Neutrophil (primary cell): ENCODE results near the gene CSF2RB.

ENCODE experiments used
- H3K27ac ChIP-seq: fragments of 200-600 bp; sonication (generic); 2 replicates; pipeline ENCODE4 v1.5.1; 2016; ENCODE audit warnings: mild to moderate bottlenecking, moderate library complexity
- H3K27me3 ChIP-seq: fragments of 200-600 bp; sonication (generic); 2 replicates; pipeline ENCODE4 v1.6.0; 2016; ENCODE audit warnings: mild to moderate bottlenecking
- H3K36me3 ChIP-seq: fragments of 200-600 bp; sonication (generic); 2 replicates; pipeline ENCODE4 v1.5.1; 2017
- H3K4me1 ChIP-seq, 2 experiments: fragments of 200-600 bp in 1 of 2; sonication (generic) in 1 of 2; 1 replicate in 1 of 2; 2 replicates in 1 of 2; pipeline versions ENCODE4 v1.5.1 to v1.6.1; 2013 to 2016; ENCODE audit warnings: low read depth in 1 of 2, low read length in 1 of 2, mild to moderate bottlenecking in 1 of 2, moderate library complexity in 1 of 2; ENCODE audit not compliant: control insufficient read depth in 1 of 2, insufficient read depth in 1 of 2
- H3K4me3 ChIP-seq, 2 experiments: fragments of 200-600 bp in 1 of 2; sonication (generic) in 1 of 2; 1 replicate in 1 of 2; 2 replicates in 1 of 2; pipeline ENCODE4 v1.5.1; 2013 to 2016; ENCODE audit warnings: low read depth in 1 of 2, low read length in 1 of 2, mild to moderate bottlenecking in 1 of 2, moderate library complexity in 1 of 2
- H3K9me3 ChIP-seq: fragments of 200-600 bp; sonication (generic); 2 replicates; pipeline ENCODE4 v1.5.1; 2016
- CTCF ChIP-seq: fragments of 200-600 bp; sonication (generic); IDR thresholded peaks from 2 replicates; pipeline ENCODE4 v1.5.1; 2016; ENCODE audit warnings: antibody characterized with exemption

Gene CSF2RB

GRCh38 chr22:36929621-36930020, 16.2 kb downstream of the CSF2RB start:
- Histone ChIP-seq H3K27me3 (no peaks in the 10 kb centered on the region), H3K27ac (peak overlapping the region; percentile 50), H3K4me1 (peaks cover 8 to 23% of the 10 kb centered on the region in 2 experiments), H3K9me3 (no peaks in the 10 kb centered on the region), H3K36me3 (peaks cover 100% of the 10 kb centered on the region), H3K4me3 (no peak overlapping the region)
- no peak for TF ChIP-seq CTCF

- Histone ChIP-seq H3K4me1 (peaks cover 15 to 24% of the 10 kb centered on the region in 2 experiments), H3K27ac (peak overlapping the region; percentile 50), H3K4me3 (no peak overlapping the region), H3K36me3 (peaks cover 100% of the 10 kb centered on the region), H3K27me3 (no peaks in the 10 kb centered on the region), H3K9me3 (no peaks in the 10 kb centered on the region)
- no peak for TF ChIP-seq CTCF
Observed at GRCh38 chr22:36930041-36930935, 16.9 kb downstream of the CSF2RB start.

DNA sequence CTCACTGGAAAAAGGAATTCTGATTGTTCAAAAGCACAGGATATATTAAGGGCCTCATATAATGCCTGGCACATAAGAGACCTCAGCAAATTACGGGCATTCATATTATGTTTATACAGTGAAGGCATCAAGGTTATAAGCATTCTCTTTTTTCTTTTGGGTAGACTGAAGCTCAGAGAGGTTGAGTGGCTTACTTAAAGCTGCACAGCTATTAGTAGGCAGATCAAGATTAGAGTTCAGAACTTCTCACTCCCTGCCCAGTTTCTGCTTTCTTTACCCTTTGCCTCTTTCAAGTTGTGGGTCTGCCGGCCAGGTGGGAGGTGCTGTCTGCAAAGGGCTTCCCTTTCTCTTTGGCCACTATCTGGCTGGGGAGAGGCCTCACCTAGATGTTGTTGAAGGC, 18.0 kb downstream of the CSF2RB start:
- no peak overlapping the region for H3K4me3 ChIP-seq
- no peak for TF ChIP-seq CTCF
- H3K9me3 ChIP-seq, result no peaks in the 10 kb centered on the region
- H3K4me1 ChIP-seq, result peaks cover 20 to 24% of the 10 kb centered on the region in 2 experiments
- H3K36me3 ChIP-seq, result peaks cover 100% of the 10 kb centered on the region
- peak overlapping the region; percentile 50 for H3K27ac ChIP-seq
- no peaks in the 10 kb centered on the region for H3K27me3 ChIP-seq

GRCh38 chr22:36933629-36934417, 20.4 kb downstream of the CSF2RB start:
- peak overlapping the region; percentile 96 for H3K27ac ChIP-seq
- no peaks in the 10 kb centered on the region for H3K27me3 ChIP-seq
- H3K36me3 ChIP-seq, result peaks cover 100% of the 10 kb centered on the region
- peaks cover 41 to 46% of the 10 kb centered on the region in 2 experiments for H3K4me1 ChIP-seq
- no peaks in the 10 kb centered on the region for H3K9me3 ChIP-seq
- no peak for TF ChIP-seq CTCF
- H3K4me3 ChIP-seq, result no peak overlapping the region

GRCh38 chr22:36934418-36935312, 21.2 kb downstream of the CSF2RB start:
- peaks cover 97% of the 10 kb centered on the region for H3K36me3 ChIP-seq
- peak overlapping the region; percentile 96 for H3K27ac ChIP-seq
- no peak overlapping the region for H3K4me3 ChIP-seq
- no peaks in the 10 kb centered on the region for H3K27me3 ChIP-seq
- TF ChIP-seq CTCF, result no peak
- H3K4me1 ChIP-seq, result peaks cover 41 to 46% of the 10 kb centered on the region in 2 experiments
- no peaks in the 10 kb centered on the region for H3K9me3 ChIP-seq
